ENCODE results near the gene DCLK2. TPM values are rescaled to one million over a fixed set of nuclear protein-coding genes. Genes with fewer than 3 reads are reported as not detected.

DCLK2 gene
- total and polyA plus RNA-seq, 2 donors from 2014 or later, result 2.6 to 3.4 TPM

GRCh38 chr4:150061086-150061776, 17.0 kb upstream of the DCLK2 start:
- intact Hi-C loops (cut with DNase I), result no loop called here
- Histone ChIP-seq H3K9me3 (ENCODE audit: control insufficient read depth in 2 of 3, insufficient read depth in 1 of 3, low read length in 3 of 3) (no peaks in the 10 kb centered on the region), H3K9ac (ENCODE audit: low read length in 3 of 3) (no peak overlapping the region), H3K4me3 (ENCODE audit: low read length in 3 of 3) (no peak overlapping the region), H3K36me3 (ENCODE audit: control insufficient read depth in 2 of 3, insufficient read depth in 3 of 3, low read length in 3 of 3) (no peaks in the 10 kb centered on the region), H3K27me3 (ENCODE audit: control insufficient read depth, insufficient read depth, low read length) (no peaks in the 10 kb centered on the region), H3K27ac (ENCODE audit: low read depth in 2 of 2, low read length in 2 of 2) (no peak overlapping the region), H3K4me1 (ENCODE audit: control insufficient read depth in 2 of 3, insufficient read depth in 2 of 3, low read depth in 1 of 3, low read length in 3 of 3) (no peaks in the 10 kb centered on the region)
- DNase-seq (no peak), FAIRE-seq (no peak)
- no peak for TF ChIP-seq CTCF (IDR thresholded peaks at IDR 0.05; ENCODE audit: borderline replicate concordance, extremely low read depth, insufficient read depth)

- intact Hi-C loops (cut with DNase I), result no loop called here
- Histone ChIP-seq H3K9ac (ENCODE audit: low read length in 3 of 3) (no peak overlapping the region), H3K4me1 (ENCODE audit: control insufficient read depth in 2 of 3, insufficient read depth in 2 of 3, low read depth in 1 of 3, low read length in 3 of 3) (no peaks in the 10 kb centered on the region), H3K27me3 (ENCODE audit: control insufficient read depth, insufficient read depth, low read length) (no peaks in the 10 kb centered on the region), H3K9me3 (ENCODE audit: control insufficient read depth in 2 of 3, insufficient read depth in 1 of 3, low read length in 3 of 3) (no peaks in the 10 kb centered on the region), H3K4me3 (ENCODE audit: low read length in 3 of 3) (no peak overlapping the region), H3K36me3 (ENCODE audit: control insufficient read depth in 2 of 3, insufficient read depth in 3 of 3, low read length in 3 of 3) (no peaks in the 10 kb centered on the region), H3K27ac (ENCODE audit: low read depth in 2 of 2, low read length in 2 of 2) (no peak overlapping the region)
- DNase-seq (peak in 1 of 5 donors; percentile 20), FAIRE-seq (peak; percentile 21)
- TF ChIP-seq CTCF (IDR thresholded peaks at IDR 0.05; ENCODE audit: borderline replicate concordance, extremely low read depth, insufficient read depth), result no peak
These were observed 15.1 kb upstream of the DCLK2 start for GRCh38 chr4:150063128-150063527.

- no peaks in the 10 kb centered on the region for H3K36me3 ChIP-seq (ENCODE audit: control insufficient read depth in 2 of 3, insufficient read depth in 3 of 3, low read length in 3 of 3)
- no peak for DNase-seq
- no peak overlapping the region for H3K9ac ChIP-seq (ENCODE audit: low read length in 3 of 3)
- H3K27ac ChIP-seq (ENCODE audit: low read depth in 2 of 2, low read length in 2 of 2), result no peak overlapping the region
- H3K9me3 ChIP-seq (ENCODE audit: control insufficient read depth in 2 of 3, insufficient read depth in 1 of 3, low read length in 3 of 3), result no peaks in the 10 kb centered on the region
- H3K4me1 ChIP-seq (ENCODE audit: control insufficient read depth in 2 of 3, insufficient read depth in 2 of 3, low read depth in 1 of 3, low read length in 3 of 3), result no peaks in the 10 kb centered on the region
- TF ChIP-seq CTCF (IDR thresholded peaks at IDR 0.05; ENCODE audit: borderline replicate concordance, extremely low read depth, insufficient read depth), result no peak
- H3K27me3 ChIP-seq (ENCODE audit: control insufficient read depth, insufficient read depth, low read length), result no peaks in the 10 kb centered on the region
- FAIRE-seq, result no peak
- no peak overlapping the region for H3K4me3 ChIP-seq (ENCODE audit: low read length in 3 of 3)
- intact Hi-C loops (cut with DNase I), result no loop called here
These were observed 12.5 kb upstream of the DCLK2 start for GRCh38 chr4:150065740-150066139.

GRCh38 chr4:150067859-150068258, 10.4 kb upstream of the DCLK2 start:
- intact Hi-C loops (cut with DNase I), result no loop called here
- Histone ChIP-seq H3K9ac (ENCODE audit: low read length in 3 of 3) (no peak overlapping the region), H3K36me3 (ENCODE audit: control insufficient read depth in 2 of 3, insufficient read depth in 3 of 3, low read length in 3 of 3) (no peaks in the 10 kb centered on the region), H3K27ac (ENCODE audit: low read depth in 2 of 2, low read length in 2 of 2) (no peak overlapping the region), H3K4me1 (ENCODE audit: control insufficient read depth in 2 of 3, insufficient read depth in 2 of 3, low read depth in 1 of 3, low read length in 3 of 3) (no peaks in the 10 kb centered on the region), H3K27me3 (ENCODE audit: control insufficient read depth, insufficient read depth, low read length) (no peaks in the 10 kb centered on the region), H3K4me3 (ENCODE audit: low read length in 3 of 3) (no peak overlapping the region), H3K9me3 (ENCODE audit: control insufficient read depth in 2 of 3, insufficient read depth in 1 of 3, low read length in 3 of 3) (no peaks in the 10 kb centered on the region)
- DNase-seq (no peak), FAIRE-seq (no peak)
- no peak for TF ChIP-seq CTCF (IDR thresholded peaks at IDR 0.05; ENCODE audit: borderline replicate concordance, extremely low read depth, insufficient read depth)
